Measurements from ENCODE around the gene CD63. TPM values are rescaled to one million over a fixed set of nuclear protein-coding genes. Genes with fewer than 3 reads are reported as not detected.

Gene CD63
- total RNA-seq, 4 donors from 2014 or later, result 500 to 856 (median 792) TPM

DNA sequence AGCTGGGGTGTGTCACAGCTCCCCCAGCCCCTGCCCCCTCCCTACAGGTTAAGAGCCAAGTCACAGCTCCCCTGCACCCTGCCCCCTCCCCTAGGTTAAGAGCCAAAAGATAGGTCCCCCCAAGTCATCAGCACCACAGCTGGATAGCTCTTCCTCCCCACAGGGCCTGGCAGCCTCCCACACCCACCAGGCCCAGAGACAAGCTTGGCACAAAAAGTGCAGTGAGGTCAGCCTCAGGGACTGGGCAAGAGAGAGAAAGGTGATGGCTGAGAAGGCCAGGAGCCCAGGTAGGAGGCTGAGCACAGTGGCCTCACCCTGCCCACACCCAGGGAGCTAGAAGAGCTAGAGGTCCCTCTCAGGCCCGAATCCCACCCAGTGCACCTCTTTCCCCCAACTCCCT is 29.8 kb downstream of the CD63 start:
- no peak for TF ChIP-seq POLR2AphosphoS5 (IDR thresholded peaks at IDR 0.05)
- TF ChIP-seq, protein P1, sequence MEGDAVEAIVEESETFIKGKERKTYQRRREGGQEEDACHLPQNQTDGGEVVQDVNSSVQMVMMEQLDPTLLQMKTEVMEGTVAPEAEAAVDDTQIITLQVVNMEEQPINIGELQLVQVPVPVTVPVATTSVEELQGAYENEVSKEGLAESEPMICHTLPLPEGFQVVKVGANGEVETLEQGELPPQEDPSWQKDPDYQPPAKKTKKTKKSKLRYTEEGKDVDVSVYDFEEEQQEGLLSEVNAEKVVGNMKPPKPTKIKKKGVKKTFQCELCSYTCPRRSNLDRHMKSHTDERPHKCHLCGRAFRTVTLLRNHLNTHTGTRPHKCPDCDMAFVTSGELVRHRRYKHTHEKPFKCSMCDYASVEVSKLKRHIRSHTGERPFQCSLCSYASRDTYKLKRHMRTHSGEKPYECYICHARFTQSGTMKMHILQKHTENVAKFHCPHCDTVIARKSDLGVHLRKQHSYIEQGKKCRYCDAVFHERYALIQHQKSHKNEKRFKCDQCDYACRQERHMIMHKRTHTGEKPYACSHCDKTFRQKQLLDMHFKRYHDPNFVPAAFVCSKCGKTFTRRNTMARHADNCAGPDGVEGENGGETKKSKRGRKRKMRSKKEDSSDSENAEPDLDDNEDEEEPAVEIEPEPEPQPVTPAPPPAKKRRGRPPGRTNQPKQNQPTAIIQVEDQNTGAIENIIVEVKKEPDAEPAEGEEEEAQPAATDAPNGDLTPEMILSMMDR (IDR thresholded peaks at IDR 0.05), result no peak
- TF ChIP-seq POLR2A (IDR thresholded peaks at IDR 0.05), result no peak
- no peak for TF ChIP-seq EP300 (IDR thresholded peaks at IDR 0.05)
- Histone ChIP-seq H3K27ac (peak overlapping the region in 3 of 4 donors; percentile 44 to 96 (median 47)), H3K4me3 (no peak overlapping the region), H3K9me3 (no peaks in the 10 kb centered on the region), H3K36me3 (peaks cover 0 to 81% of the 10 kb centered on the region in 2 donors), H3K4me1 (peaks cover 0 to 58% (median 2%) of the 10 kb centered on the region in 3 donors), H3K27me3 (no peaks in the 10 kb centered on the region)
- ATAC-seq, result no peak
- no CpG with 5 or more reads among the region's 1 CpG for WGBS, 2 donors (ENCODE audit: low coverage in 1 of 2)

DNA sequence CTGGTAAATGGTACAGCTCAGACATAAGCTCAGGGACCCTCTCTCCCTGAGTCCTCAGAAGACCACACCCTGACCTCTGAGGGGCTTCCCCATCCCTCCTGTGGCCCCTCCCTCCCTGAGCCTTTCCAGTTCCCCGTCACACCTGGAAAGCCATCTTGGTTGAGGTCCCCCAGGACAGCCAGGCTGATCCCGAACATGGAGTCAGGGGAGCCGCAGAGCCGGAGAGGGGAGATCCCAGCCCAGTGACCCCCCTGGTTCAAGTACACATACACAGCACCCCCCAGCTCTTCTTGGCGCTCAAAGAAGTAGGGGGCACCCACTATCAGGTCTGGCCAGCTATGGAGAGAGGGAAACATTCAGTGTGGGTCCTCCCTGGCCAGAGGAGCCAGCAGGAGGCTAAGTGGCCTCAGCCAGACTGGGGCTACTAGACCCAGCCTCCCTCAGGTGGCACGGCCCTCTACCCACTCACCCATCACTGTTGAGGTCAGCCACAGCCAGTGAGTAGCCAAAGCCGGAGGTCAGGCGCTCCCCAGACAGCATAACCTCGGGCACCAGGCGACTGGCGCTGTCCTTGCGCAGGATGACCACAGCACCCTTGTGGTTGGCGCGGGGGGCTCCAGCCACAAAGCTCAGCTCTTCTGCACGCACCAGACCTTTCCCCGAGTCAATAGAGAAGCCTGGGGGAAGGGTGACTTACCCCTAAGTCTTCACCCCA is 30.4 kb downstream of the CD63 start:
- no peak for ATAC-seq
- Histone ChIP-seq H3K27ac (peak overlapping the region in 3 of 4 donors; percentile 44 to 96 (median 47)), H3K4me3 (no peak overlapping the region), H3K27me3 (no peaks in the 10 kb centered on the region), H3K9me3 (no peaks in the 10 kb centered on the region), H3K4me1 (peaks cover 0 to 52% (median 2%) of the 10 kb centered on the region in 3 donors), H3K36me3 (peaks cover 0 to 87% of the 10 kb centered on the region in 2 donors)
- WGBS, 2 donors (ENCODE audit: low coverage in 1 of 2), result 100% methylated on average over 1 of the region's 16 CpGs; no CpG with 5 or more reads in 1 of the 2 donors
- TF ChIP-seq POLR2AphosphoS5 (IDR thresholded peaks at IDR 0.05), result no peak
- TF ChIP-seq EP300 (IDR thresholded peaks at IDR 0.05), result no peak

DNA sequence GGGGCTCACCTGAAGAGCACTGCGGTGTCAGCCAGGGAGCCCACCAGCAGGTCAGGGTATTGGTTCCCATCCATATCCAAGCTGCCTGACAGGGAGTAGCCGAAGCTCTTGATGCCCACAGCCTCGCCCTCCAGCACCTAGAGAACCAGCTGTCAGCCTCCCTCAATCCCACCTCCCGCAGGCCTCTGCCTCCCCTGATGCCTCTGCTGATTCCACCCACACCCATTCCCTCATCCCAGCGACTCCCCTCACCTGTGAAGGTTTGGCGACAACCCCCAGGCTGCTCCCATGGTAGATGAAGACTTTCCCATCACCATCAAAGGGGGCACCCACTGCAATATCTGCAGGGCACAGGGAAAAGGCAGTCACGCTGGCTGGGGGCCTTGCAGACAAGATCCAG is 31.1 kb downstream of the CD63 start:
- Histone ChIP-seq H3K36me3 (peaks cover 0 to 92% of the 10 kb centered on the region in 2 donors), H3K27me3 (no peaks in the 10 kb centered on the region), H3K4me3 (no peak overlapping the region), H3K27ac (peak overlapping the region in 1 of 4 donors; percentile 96), H3K9me3 (no peaks in the 10 kb centered on the region), H3K4me1 (peaks cover 0 to 45% (median 2%) of the 10 kb centered on the region in 3 donors)
- TF ChIP-seq POLR2A (IDR thresholded peaks at IDR 0.05), result no peak
- no peak for TF ChIP-seq EP300 (IDR thresholded peaks at IDR 0.05)
- TF ChIP-seq, protein P1 (IDR thresholded peaks at IDR 0.05), result no peak
- no peak for TF ChIP-seq POLR2AphosphoS5 (IDR thresholded peaks at IDR 0.05)
- ATAC-seq, result no peak
- 80% methylated on average over 2 of the region's 7 CpGs; no CpG with 5 or more reads in 1 of the 2 donors for WGBS, 2 donors (ENCODE audit: low coverage in 1 of 2)

DNA sequence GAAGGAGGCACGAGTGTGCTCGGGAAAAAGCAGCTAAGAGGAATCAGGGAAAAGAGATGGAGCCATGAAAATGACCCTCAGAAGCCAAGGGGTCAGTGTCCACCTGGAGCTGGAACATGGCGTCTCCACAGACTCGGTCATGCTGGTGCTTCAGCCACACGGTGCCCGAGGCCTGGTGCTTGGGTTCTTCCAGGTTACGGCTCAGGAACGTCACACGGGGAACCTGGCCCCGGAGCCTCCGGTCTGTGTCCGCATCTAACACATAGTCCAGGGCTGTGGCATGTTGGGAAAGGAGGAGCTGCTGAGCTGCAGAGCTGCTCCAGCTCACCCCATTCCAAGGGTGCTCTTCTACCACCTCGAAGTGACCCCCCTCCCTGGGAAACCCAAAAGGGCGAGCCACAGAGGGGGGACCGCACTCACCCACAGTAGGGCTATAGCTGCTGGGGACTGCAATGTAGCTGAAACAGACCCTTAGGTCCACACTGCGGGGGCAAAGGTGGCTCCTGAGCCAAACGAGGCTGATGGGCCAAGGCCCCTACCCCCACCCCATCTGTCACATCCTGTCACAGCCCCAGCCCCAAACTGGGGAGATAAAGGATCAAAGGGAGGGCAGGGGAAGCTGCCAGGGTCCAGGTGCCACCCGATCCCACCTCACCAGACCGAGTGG is 31.9 kb downstream of the CD63 start:
- no peaks in the 10 kb centered on the region for H3K9me3 ChIP-seq
- ATAC-seq, result no peak
- no peak overlapping the region for H3K4me3 ChIP-seq
- H3K36me3 ChIP-seq, result peaks cover 0 to 94% of the 10 kb centered on the region in 2 donors
- peaks cover 0 to 37% (median 2%) of the 10 kb centered on the region in 3 donors for H3K4me1 ChIP-seq
- WGBS, 2 donors (ENCODE audit: low coverage in 1 of 2), result 50 to 80% methylated on average over 1 to 2 of the region's 19 CpGs
- TF ChIP-seq POLR2A (IDR thresholded peaks at IDR 0.05) (no peak), POLR2AphosphoS5 (IDR thresholded peaks at IDR 0.05) (no peak), EP300 (IDR thresholded peaks at IDR 0.05) (no peak)
- TF ChIP-seq, protein P1 (IDR thresholded peaks at IDR 0.05), result no peak
- H3K27ac ChIP-seq, result peak overlapping the region in 2 of 4 donors; percentile 10 to 17
- H3K27me3 ChIP-seq, result no peaks in the 10 kb centered on the region

DNA sequence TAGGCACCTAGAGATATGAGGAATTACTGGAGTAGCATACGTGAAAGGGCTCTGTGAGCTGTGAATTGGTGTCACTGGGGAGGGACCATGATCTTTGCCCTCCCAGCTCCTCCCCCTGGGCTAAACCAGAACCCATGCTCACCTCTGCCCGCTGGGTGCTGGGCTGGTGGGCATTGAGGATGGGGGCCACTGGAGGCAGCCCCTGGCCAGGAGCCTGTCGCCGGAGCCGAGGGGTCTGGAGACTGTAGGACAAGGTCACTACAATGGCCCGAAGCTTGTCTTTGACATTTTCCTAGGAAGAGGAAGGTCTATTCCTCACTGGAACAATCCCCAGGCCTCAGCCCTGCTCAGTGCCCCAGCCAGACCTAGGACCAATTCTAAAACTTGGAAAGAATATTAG is 32.7 kb downstream of the CD63 start:
- no peaks in the 10 kb centered on the region for H3K9me3 ChIP-seq
- H3K36me3 ChIP-seq, result peaks cover 0 to 100% of the 10 kb centered on the region in 2 donors
- H3K27ac ChIP-seq, result no peak overlapping the region
- no peaks in the 10 kb centered on the region for H3K27me3 ChIP-seq
- H3K4me1 ChIP-seq, result peaks cover 0 to 30% (median 2%) of the 10 kb centered on the region in 3 donors
- TF ChIP-seq POLR2AphosphoS5 (IDR thresholded peaks at IDR 0.05) (no peak), POLR2A (IDR thresholded peaks at IDR 0.05) (no peak), EP300 (IDR thresholded peaks at IDR 0.05) (no peak)
- TF ChIP-seq, protein P1 (IDR thresholded peaks at IDR 0.05), result no peak
- 67% methylated on average over 1 of the region's 6 CpGs; no CpG with 5 or more reads in 1 of the 2 donors for WGBS, 2 donors (ENCODE audit: low coverage in 1 of 2)
- ATAC-seq, result no peak
- H3K4me3 ChIP-seq, result no peak overlapping the region
